H1 (cell line): ENCODE results near the gene MPIG6B. TPM values are rescaled to one million over a fixed set of nuclear protein-coding genes. Genes with fewer than 3 reads are reported as not detected.

Experiments
- CHD7 ChIP-seq: fragments of 300-600 bp; sonication (generic); IDR thresholded peaks from 2 replicates; pipeline ENCODE4 v1.7.1; 2012; ENCODE audit warnings: low read length, moderate library complexity, mild to moderate bottlenecking, inconsistent platforms; ENCODE audit not compliant: insufficient replicate concordance
- CREB1 ChIP-seq: IDR thresholded peaks from 2 replicates; pipeline ENCODE4 v1.6.1; 2012; ENCODE audit warnings: inconsistent platforms
- HDAC6 ChIP-seq: IDR thresholded peaks from one replicate; pipeline ENCODE4 v1.7.1; 2012; ENCODE audit warnings: low read depth, mild to moderate bottlenecking, inconsistent platforms, low read length, moderate library complexity
- RXRA ChIP-seq: IDR thresholded peaks from 2 replicates; pipeline ENCODE4 v1.6.1; 2011; ENCODE audit warnings: low read depth, mild to moderate bottlenecking, low read length, moderate library complexity; ENCODE audit not compliant: insufficient read depth
- SIN3A ChIP-seq, 2 experiments: IDR thresholded peaks in 1 of 2; conservative IDR thresholded peaks in 1 of 2; 2 replicates each; pipeline ENCODE4 v1.6.1; 2011 to 2012; ENCODE audit warnings: low read length in 2 of 2, improper control_type of control experiment in 1 of 2, low read depth in 1 of 2, mild to moderate bottlenecking in 1 of 2
- SUZ12 ChIP-seq: fragments of 200-600 bp; sonication (generic); IDR thresholded peaks from 2 replicates; pipeline ENCODE4 v1.6.1; 2012; ENCODE audit warnings: mild to moderate bottlenecking, inconsistent platforms, low read length, moderate library complexity, mixed read lengths
- ZNF274 ChIP-seq: IDR thresholded peaks from 2 replicates; pipeline ENCODE4 v1.7.0; 2012; ENCODE audit warnings: low read length, borderline replicate concordance; ENCODE audit errors: extremely low read depth
- polyA plus RNA-seq, 7 experiments: library from polyadenylated mRNA; depleted of rRNA in 3 of 7; stranded (reverse) in 5 of 7; unstranded in 2 of 7; fragments of >200 nt in 5 of 7; fragments of 200-250 nt in 2 of 7; gene quantifications; 1 replicate in 5 of 7; 2 replicates in 1 of 7; 4 replicates in 1 of 7; pipeline versions ENCODE4 v1.2.1 to v1.2.3, GENCODE V29; 2011 to 2013; ENCODE audit warnings: missing spikeins in 2 of 7, mixed read lengths in 2 of 7
- total RNA-seq: library from RNA; stranded (reverse); fragmentation: NEBNext Ultra II Directional; extraction: Animal tissue kit (Norgen Biotek cat#: 25700); gene quantifications from 2 replicates; pipeline ENCODE4 v1.2.1, GENCODE V29; 2021

The MPIG6B gene
- total and polyA plus RNA-seq, 2 of the 8 experiments (the other 6 are each of a cell fraction or from before 2014, with no cell fraction given), result 0.18 TPM; not detected in 1

DNA sequence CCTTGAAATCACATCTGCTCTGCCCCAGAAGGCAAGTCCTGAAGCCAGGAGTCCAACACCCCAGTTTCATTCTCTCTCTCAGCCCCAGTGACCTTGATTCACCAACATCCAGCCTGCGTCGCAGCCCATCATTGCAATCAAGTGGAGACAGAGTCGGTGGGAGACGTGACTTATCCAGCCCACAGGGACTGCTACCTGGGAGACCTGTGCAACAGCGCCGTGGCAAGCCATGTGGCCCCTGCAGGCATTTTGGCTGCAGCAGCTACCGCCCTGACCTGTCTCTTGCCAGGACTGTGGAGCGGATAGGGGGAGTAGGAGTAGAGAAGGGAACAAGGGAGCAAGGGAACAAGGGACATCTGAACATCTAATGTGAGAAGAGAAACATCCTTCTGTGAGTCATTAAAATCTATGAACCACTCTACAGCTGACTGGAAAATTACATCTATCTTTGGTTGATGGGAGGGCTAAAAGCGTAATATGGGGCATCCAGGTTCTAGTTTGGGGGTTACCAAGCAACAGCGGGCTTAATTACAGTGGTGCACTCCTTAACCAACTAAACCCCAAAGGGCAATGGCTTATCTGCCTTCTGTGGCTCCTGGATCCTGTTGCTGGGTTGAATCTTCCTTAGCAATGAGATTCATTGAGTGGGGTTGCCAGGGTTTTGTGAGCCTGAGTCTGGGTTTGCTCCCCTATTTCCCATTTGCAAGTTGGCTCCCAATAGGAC is 5.5 kb upstream of the MPIG6B start (continued):
- TF ChIP-seq HDAC6 (no peak), SIN3A (conservative IDR thresholded peaks at IDR 0.05 in 1 of 2, IDR thresholded peaks at IDR 0.05 in 1 of 2; ENCODE audit: low read depth in 1 of 2, low read length in 2 of 2) (no peak), CHD7 (no peak), RXRA (no peak), SUZ12 (no peak), ZNF274 (no peak), CREB1 (peak; percentile 51; the same call in 1 of the 2 replicates)
